ENCODE measurements around the gene TBP. TPM values are rescaled to one million over a fixed set of nuclear protein-coding genes. Genes with fewer than 3 reads are reported as not detected.

TBP gene
- total RNA-seq, 1 donor from 2014 or later, result 8.6 TPM

GRCh38 chr6:170537329-170537728 is 16.8 kb upstream of the TBP start:
- H3K27ac ChIP-seq (replicated peaks), result no peak overlapping the region
- intact Hi-C loops (cut with micrococcal nuclease), result no loop called here
- H3K4me3 ChIP-seq, result no peak overlapping the region

GRCh38 chr6:170542031-170542719 is 12.0 kb upstream of the TBP start:
- Histone ChIP-seq H3K9me3 (replicated peaks) (no peaks in the 10 kb centered on the region), H3K4me3 (no peak overlapping the region), H3K4me1 (peaks cover 71% of the 10 kb centered on the region)

More at GRCh38 chr6:170537329-170537728, 16.8 kb upstream of the TBP start:
- Histone ChIP-seq H3K36me3 (peaks cover 99% of the 10 kb centered on the region), H3K9me3 (replicated peaks) (no peaks in the 10 kb centered on the region), H3K4me1 (peaks cover 28% of the 10 kb centered on the region), H3K27me3 (ENCODE audit: low read depth) (no peaks in the 10 kb centered on the region)
- no peak for TF ChIP-seq CTCF (IDR thresholded peaks at IDR 0.05; ENCODE audit: borderline replicate concordance)
- no peak for DNase-seq

GRCh38 chr6:170545405-170545804 is 8.8 kb upstream of the TBP start:
- H3K4me1 ChIP-seq, result peaks cover 96% of the 10 kb centered on the region
- no peak for DNase-seq
- peaks cover 97% of the 10 kb centered on the region for H3K36me3 ChIP-seq
- TF ChIP-seq CTCF (IDR thresholded peaks at IDR 0.05; ENCODE audit: borderline replicate concordance), result no peak
- intact Hi-C loops (cut with micrococcal nuclease), result no loop called here
- no peak overlapping the region for H3K4me3 ChIP-seq
- H3K27me3 ChIP-seq (ENCODE audit: low read depth), result no peaks in the 10 kb centered on the region
- peak overlapping the region; percentile 27 for H3K27ac ChIP-seq (replicated peaks)
- H3K9me3 ChIP-seq (replicated peaks), result no peaks in the 10 kb centered on the region

More at GRCh38 chr6:170542031-170542719, 12.0 kb upstream of the TBP start:
- H3K36me3 ChIP-seq, result peaks cover 99% of the 10 kb centered on the region
- intact Hi-C loops (cut with micrococcal nuclease), result no loop called here
- H3K27me3 ChIP-seq (ENCODE audit: low read depth), result no peaks in the 10 kb centered on the region
- no peak for DNase-seq
- H3K27ac ChIP-seq (replicated peaks), result no peak overlapping the region
- no peak for TF ChIP-seq CTCF (IDR thresholded peaks at IDR 0.05; ENCODE audit: borderline replicate concordance)

- H3K4me1 ChIP-seq, result peaks cover 79% of the 10 kb centered on the region
- intact Hi-C loops (cut with micrococcal nuclease), result no loop called here
Observed at GRCh38 chr6:170552765-170553533, 1.2 kb upstream of the TBP start, which contains the start of gene PSMB1. Gene PSMB1, minus strand, starts transcription at chr6:170553307. Its CDS starts 65 bp downstream, at chr6:170553242.

More at GRCh38 chr6:170552765-170553533, 1.2 kb upstream of the TBP start, which contains the start of gene PSMB1:
- Histone ChIP-seq H3K27ac (replicated peaks) (peak within 1 kb of the TSS; percentile 94), H3K4me3 (peak within 1 kb of the TSS; percentile 98), H3K36me3 (peaks cover 36% of the 10 kb centered on the region), H3K27me3 (ENCODE audit: low read depth) (no peaks in the 10 kb centered on the region), H3K9me3 (replicated peaks) (no peaks in the 10 kb centered on the region)
- no peak for TF ChIP-seq CTCF (IDR thresholded peaks at IDR 0.05; ENCODE audit: borderline replicate concordance)
- DNase-seq, result peak; percentile 93

All from left ventricle myocardium inferior (tissue), 1 donor.